Cardiac muscle cell (in vitro differentiated cells and primary cell): ENCODE data around the gene CTSF. TPM values are rescaled to one million over a fixed set of nuclear protein-coding genes. Genes with fewer than 3 reads are reported as not detected.
"Not testable (repeated sequence)": the region's sequence is repeated elsewhere in the genome, so short reads cannot be mapped to it uniquely, and the experiment has no call there.

ENCODE experiments used
- DNase-seq, 2 donors: peaks; one replicate each; pipeline versions ENCODE4 v3.0.0 to v3.0.0-alpha.2; 2010 to 2017; ENCODE audit warnings: low read depth in 1 of 2, low spot score in 1 of 2
- H3K27ac ChIP-seq: fragments of 200-600 bp; sonication (generic); 2 replicates; pipeline ENCODE4 v1.5.1; 2016
- H3K27me3 ChIP-seq: fragments of 200-600 bp; sonication (generic); 2 replicates; pipeline ENCODE4 v1.6.0; 2016; ENCODE audit warnings: control low read depth
- H3K36me3 ChIP-seq: fragments of 200-600 bp; sonication (generic); 2 replicates; pipeline ENCODE4 v1.5.1; 2016; ENCODE audit warnings: control low read depth
- H3K4me1 ChIP-seq: fragments of 200-600 bp; sonication (generic); 2 replicates; pipeline ENCODE4 v1.8.1; 2017; ENCODE audit warnings: low read depth, mild to moderate bottlenecking, mixed run types
- H3K4me3 ChIP-seq: fragments of 200-600 bp; sonication (generic); 2 replicates; pipeline ENCODE4 v1.5.1; 2016; ENCODE audit warnings: mild to moderate bottlenecking
- H3K9me3 ChIP-seq: fragments of 200-600 bp; sonication (generic); 2 replicates; pipeline ENCODE4 v1.5.1; 2017; ENCODE audit warnings: low read depth, mild to moderate bottlenecking, control low read depth
- CTCF ChIP-seq: IDR thresholded peaks from 2 replicates; pipeline ENCODE4 v1.5.1; 2012; ENCODE audit warnings: low read depth, mild to moderate bottlenecking, low read length
- polyA plus RNA-seq: library from polyadenylated mRNA; unstranded; fragments of >200 nt; fragmentation: Nextera tagmentation; extraction: Ambion mirVana; gene quantifications from 2 replicates; pipeline ENCODE4 v1.2.1, GENCODE V29; 2016
- total RNA-seq: library from RNA; depleted of rRNA; stranded (reverse); fragments of >200 nt; gene quantifications from 2 replicates; pipeline ENCODE4 v1.2.3, GENCODE V29; 2016

Gene CTSF
- total and polyA plus RNA-seq, 2 experiments from 2014 or later = 15.2 to 51.0 TPM

DNA sequence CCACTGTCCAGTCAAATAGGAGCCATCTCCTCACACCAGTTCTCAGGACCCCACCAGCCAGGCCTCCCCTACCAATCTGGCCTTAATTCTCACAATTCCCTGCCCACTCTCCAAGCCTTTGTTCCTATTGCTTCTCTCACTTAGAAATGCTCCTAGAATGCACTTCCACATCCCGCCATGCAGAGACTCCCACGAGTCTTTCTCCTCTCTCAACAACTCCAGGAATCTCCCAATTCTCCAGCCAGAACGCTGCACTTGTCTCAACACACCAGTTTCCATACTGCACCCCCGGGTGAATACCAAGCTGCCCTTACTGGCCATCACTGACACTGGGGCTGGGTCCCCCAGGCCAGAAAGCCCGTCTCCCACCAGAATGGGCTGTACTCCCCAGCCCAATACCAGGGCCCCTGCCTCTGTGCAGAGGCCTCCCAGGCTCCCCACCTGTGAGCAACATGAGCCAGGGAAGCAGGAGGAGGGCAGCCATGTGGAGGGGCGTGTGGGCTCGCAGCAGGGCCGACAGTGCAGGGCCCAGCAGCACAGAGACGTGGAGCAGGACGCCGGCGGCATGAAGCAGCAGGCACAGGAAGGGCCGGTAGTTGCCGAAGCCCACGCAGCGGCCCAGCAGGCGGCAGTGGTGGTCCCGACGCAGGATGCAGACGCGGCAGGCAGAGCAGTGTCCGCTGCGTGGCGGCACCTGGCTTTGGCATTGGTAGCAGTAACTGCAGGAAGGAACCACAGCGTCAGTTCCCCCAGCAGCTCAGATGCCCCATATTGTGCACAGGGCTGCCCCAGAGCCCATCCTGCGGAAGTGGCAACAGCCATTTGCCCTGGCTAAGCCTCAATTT is 24.9 kb downstream of the CTSF start:
- Histone ChIP-seq H3K4me3 (no peak overlapping the region), H3K9me3 (no peaks in the 10 kb centered on the region), H3K4me1 (peaks cover 3% of the 10 kb centered on the region), H3K27ac (no peak overlapping the region), H3K27me3 (no peaks in the 10 kb centered on the region), H3K36me3 (no peaks in the 10 kb centered on the region)
- DNase-seq = peak in 1 of 2 donors; percentile 68
- peak; percentile 70 for TF ChIP-seq CTCF

DNA sequence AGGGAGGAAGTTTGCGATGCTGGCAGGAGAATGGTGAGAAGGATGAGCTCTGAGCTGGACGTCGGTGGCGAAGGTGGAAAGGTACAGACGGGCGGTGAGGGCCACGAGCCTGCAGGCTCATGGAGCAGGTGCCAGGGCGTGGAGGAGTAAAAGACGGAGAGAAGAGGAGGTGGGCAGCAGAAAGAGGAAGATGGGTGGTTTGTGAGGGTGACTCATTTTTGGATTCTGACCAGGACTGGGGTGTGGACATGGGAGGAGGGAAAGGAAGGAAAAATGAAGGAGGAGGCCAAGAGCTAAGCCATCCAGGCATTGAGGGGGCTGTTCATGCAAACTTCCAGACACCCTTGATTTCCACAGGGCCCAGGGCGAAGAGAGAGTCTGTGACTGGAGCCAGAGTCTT is 26.0 kb downstream of the CTSF start:
- no peak overlapping the region for H3K27ac ChIP-seq
- H3K4me1 ChIP-seq = no peaks in the 10 kb centered on the region
- no peak for TF ChIP-seq CTCF
- peak in 1 of 2 donors; percentile 17 for DNase-seq
- H3K27me3 ChIP-seq = no peaks in the 10 kb centered on the region
- H3K9me3 ChIP-seq = no peaks in the 10 kb centered on the region
- H3K4me3 ChIP-seq = no peak overlapping the region
- H3K36me3 ChIP-seq = no peaks in the 10 kb centered on the region

- Histone ChIP-seq H3K27ac (no peak overlapping the region), H3K27me3 (no peaks in the 10 kb centered on the region), H3K4me3 (no peak overlapping the region), H3K9me3 (no peaks in the 10 kb centered on the region), H3K36me3 (no peaks in the 10 kb centered on the region), H3K4me1 (no peaks in the 10 kb centered on the region)
- DNase-seq = no peak
- no peak for TF ChIP-seq CTCF
Measured at GRCh38 chr11:66541892-66542291, 26.5 kb downstream of the CTSF start.

DNA sequence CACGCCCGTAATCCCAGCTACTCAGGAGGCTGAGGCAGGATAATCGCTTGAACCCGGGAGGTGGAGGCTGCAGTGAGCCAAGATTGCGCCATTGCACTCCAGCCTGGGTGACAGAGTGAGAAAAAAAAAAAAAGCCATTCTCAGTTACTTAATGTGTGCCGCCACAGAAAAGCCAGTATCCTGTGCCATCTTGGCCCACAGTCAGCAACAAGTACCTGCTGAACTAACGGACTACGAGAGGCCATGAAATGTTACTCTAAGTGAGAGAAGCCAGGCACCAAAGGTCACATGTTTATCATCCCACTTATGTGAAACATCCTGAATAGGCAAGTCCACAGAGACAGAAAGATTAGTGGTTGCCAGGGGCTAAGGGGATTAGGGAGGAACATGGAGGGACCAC is 27.8 kb downstream of the CTSF start:
- not testable (repeated sequence) for H3K4me1 ChIP-seq, DNase-seq, H3K4me3 ChIP-seq, H3K9me3 ChIP-seq, H3K36me3 ChIP-seq, H3K27ac ChIP-seq, H3K27me3 ChIP-seq

DNA sequence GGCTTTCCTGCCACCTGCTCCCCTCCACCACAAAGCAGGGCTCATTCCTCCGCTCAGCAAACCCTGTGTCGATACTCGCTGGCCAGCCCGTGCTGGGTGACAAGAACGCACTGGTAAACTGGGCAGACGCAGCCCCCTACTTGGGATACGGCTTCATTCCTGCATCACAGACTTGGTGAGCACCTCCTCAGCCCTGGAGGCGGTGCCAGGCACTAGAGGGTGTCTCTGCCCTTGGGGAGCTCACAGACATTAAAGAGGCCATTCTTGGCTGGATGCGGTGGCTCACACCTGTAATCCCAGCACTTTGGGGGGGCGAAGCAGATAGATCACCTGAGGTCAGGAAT is 28.6 kb downstream of the CTSF start:
- TF ChIP-seq CTCF = no peak
- DNase-seq = no peak
- H3K27ac ChIP-seq = no peak overlapping the region

DNA sequence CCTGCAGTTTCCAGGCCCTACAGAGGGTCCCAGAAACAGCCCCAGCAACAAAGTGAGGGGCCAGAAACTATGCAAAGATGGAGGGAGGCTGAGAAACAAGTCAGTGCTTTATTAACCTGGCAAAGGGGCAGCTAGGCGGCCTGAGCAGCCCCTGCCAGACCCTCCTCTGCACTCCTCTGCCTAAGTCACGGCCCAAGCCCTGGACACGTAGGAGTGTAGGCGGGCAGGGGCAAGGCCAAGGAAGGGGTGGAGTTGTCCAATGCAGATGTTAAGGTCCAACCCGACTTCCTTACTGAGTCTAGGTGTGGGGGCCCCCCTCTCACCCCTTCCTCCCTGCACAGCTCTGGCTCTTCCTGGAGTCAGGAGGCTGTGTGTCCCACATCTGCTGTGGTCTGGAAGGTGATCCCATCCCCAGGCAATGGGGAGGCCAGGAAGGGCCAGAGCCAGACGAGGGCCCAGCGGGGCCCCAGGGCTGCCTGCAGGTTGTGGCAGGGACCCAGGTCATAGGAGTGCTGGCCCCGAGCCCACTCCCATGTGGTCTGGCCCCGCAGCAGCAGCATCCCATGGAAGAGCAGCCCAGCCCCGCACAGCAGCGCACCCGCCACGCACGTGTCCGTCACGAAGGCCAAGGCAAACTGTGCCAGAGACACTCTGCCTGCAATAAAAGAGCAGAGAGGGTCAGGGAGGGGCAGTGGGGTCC is 29.1 kb downstream of the CTSF start:
- no peak for TF ChIP-seq CTCF
- DNase-seq = no peak
- Histone ChIP-seq H3K4me3 (no peak overlapping the region), H3K4me1 (no peaks in the 10 kb centered on the region), H3K27me3 (no peaks in the 10 kb centered on the region), H3K27ac (peak overlapping the region; percentile 2), H3K36me3 (peaks cover 4% of the 10 kb centered on the region), H3K9me3 (no peaks in the 10 kb centered on the region)

More for the DNA sequence above, 28.6 kb downstream of the CTSF start:
- Histone ChIP-seq H3K4me3 (no peak overlapping the region), H3K4me1 (no peaks in the 10 kb centered on the region), H3K36me3 (peaks cover 4% of the 10 kb centered on the region), H3K27me3 (no peaks in the 10 kb centered on the region), H3K9me3 (no peaks in the 10 kb centered on the region)
